Stimulated activated CD8-positive, alpha-beta memory T cell treated with anti-CD3 and anti-CD28 coated beads, Interleukin-2, amount 100 ng/mL, for 48 hours (primary cell): ENCODE data around the gene GGTLC1.
A peak's percentile ranks its signal among the peaks of the same experiment; 100 is the strongest.

Source experiments
- DNase-seq, 2 donors: peaks; one replicate each; pipeline ENCODE4 v3.0.0-alpha.2; 2020; ENCODE audit warnings: low read depth in 2 of 2

Gene GGTLC1

GRCh38 chr20:23966298-23966697, 22.3 kb downstream of the GGTLC1 start:
- DNase-seq, result no peak

DNA sequence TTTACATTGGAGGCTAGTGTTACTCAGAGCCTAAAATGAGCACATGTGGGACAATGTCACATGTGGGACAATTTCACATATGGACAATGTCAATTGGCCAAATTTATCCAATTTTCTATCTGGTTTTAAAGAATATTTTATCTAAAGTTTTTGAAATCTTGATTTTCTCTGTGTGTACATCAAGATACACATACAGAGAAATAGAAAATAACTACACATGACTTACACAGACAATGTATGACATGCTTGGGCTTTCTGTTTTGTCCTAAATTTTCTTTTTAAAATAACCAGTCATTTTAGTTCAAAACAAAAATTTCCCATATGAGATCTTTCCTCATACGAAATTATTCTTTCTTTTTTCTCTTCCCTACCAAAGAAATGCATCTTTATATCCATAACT, 24.6 kb downstream of the GGTLC1 start:
- no peak for DNase-seq

DNA sequence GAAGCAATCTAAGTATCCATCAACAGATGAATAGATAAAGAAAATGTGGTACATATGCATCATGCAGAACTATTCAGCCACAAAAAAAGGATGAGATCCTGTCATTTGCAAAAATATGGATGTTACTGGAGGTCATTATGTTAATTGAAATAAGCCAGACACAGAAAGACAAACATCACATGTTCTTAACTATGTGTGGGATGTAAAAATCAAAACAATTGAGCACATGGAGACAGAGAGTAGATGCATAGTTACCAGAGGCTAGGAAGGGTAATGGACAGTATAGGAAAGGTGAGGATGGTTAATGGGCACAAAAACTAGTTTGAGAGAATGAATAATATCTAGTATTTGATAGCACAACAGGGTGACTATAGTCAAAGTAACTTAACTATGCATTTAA, 26.3 kb downstream of the GGTLC1 start:
- DNase-seq, result no peak

DNA sequence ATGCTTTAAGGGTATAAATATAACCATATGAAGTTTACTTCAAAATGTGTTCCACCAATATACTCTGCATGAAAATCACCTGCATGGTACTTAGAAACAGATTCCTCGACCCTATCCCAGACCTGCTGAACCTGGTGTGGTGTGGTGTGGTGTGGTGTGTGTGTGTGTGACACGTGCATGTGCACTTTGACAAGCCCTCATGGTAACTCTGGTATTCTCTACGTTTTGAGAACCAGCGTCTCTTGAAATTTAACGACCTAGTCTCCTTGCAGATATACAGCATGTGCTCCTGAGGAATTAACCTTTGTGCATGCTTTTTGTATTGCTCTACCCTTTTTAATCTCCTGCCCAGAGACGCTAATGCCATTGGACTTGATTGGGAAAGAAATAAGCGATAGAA, 29.5 kb downstream of the GGTLC1 start:
- no peak for DNase-seq

- DNase-seq, result no peak
These were observed 32.7 kb downstream of the GGTLC1 start for GRCh38 chr20:23955896-23956295.

GRCh38 chr20:23954008-23954745, 34.4 kb downstream of the GGTLC1 start:
- no peak for DNase-seq

DNA sequence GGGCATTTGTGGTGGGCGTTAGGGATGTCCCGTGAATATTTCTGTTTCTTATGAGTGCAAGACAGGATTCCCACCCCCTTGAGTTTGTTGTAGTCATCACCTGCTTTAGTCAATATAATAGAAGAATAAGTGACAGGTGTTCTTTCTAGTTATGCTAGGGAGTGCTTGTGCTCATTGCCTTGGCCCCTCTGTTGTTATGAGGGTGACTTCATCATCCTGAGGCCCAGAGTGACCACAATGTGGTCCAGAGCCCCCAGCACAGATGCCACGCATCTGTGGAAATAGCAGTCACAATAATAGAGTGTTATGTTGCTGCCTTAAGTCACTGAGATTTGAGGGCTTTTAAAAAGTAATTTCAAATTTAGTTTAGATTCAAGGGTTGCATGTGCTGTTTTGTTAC, 42.4 kb downstream of the GGTLC1 start:
- no peak for DNase-seq

DNA sequence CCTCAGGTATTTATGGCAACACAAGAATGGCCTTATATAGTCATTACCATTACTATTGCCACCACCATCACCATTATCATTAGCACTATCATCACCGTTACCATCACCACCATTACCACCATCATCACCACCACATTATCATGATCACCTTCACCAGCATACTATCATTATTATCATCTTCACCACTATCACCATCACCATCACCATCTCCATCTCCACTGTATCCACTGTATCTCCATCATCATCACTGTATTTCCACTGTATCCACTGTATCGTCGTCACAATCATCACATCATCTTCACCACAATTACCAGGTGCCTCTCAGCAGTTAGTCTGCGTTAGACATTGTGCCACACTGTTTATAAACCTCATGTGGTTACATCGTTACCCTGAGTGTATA, 45.3 kb downstream of the GGTLC1 start:
- no peak for DNase-seq

GRCh38 chr20:23939641-23940040, 48.9 kb downstream of the GGTLC1 start:
- no peak for DNase-seq

- DNase-seq, result no peak
These were observed 49.5 kb downstream of the GGTLC1 start for GRCh38 chr20:23939063-23939462.

- no peak for DNase-seq
These were observed 50.5 kb downstream of the GGTLC1 start for GRCh38 chr20:23938118-23938438.

GRCh38 chr20:23937303-23938117, 51.1 kb downstream of the GGTLC1 start:
- DNase-seq, result peak in 1 of 2 donors; percentile 40
